Measurements from ENCODE around the gene FAM107A. TPM values are rescaled to one million over a fixed set of nuclear protein-coding genes. Genes with fewer than 3 reads are reported as not detected.

The FAM107A gene
- total and polyA plus RNA-seq, 5 donors from 2014 or later = not detected

GRCh38 chr3:58580826-58581327 lies 3.7 kb upstream of the FAM107A start:
- no peak overlapping the region for H3K4me3 Mint-ChIP-seq
- Histone ChIP-seq H3K36me3 (ENCODE audit: control insufficient read depth, insufficient read depth, low read length) (no peaks in the 10 kb centered on the region), H3K27me3 (ENCODE audit: control insufficient read depth, insufficient read depth, low read length) (peaks cover 11% of the 10 kb centered on the region), H3K9me3 (ENCODE audit: control insufficient read depth in 2 of 2, low read length in 2 of 2) (no peaks in the 10 kb centered on the region), H3K4me3 (ENCODE audit: low read depth, low read length) (no peak overlapping the region), H3K27ac (ENCODE audit: insufficient read depth, low read length, poor library complexity, severe bottlenecking) (no peak overlapping the region), H3K4me1 (ENCODE audit: control insufficient read depth, insufficient read depth, low read length, poor library complexity, severe bottlenecking) (peaks cover 13% of the 10 kb centered on the region)
- H3K36me3 Mint-ChIP-seq = no peaks in the 10 kb centered on the region
- no peak overlapping the region for H3K27ac Mint-ChIP-seq
- peaks cover 47% of the 10 kb centered on the region for H3K27me3 Mint-ChIP-seq
- ATAC-seq (ENCODE audit: low read depth in 2 of 2) (no peak), DNase-seq (no peak)
- peaks cover 0 to 14% (median 1%) of the 10 kb centered on the region in 4 donors for H3K4me1 Mint-ChIP-seq
- H3K9me3 Mint-ChIP-seq = peaks cover 0 to 5% (median 0%) of the 10 kb centered on the region in 7 donors

- Histone ChIP-seq H3K27ac (ENCODE audit: insufficient read depth, low read length, poor library complexity, severe bottlenecking) (no peak overlapping the region), H3K4me3 (ENCODE audit: low read depth, low read length) (no peak overlapping the region), H3K9me3 (ENCODE audit: control insufficient read depth in 2 of 2, low read length in 2 of 2) (no peaks in the 10 kb centered on the region), H3K36me3 (ENCODE audit: control insufficient read depth, insufficient read depth, low read length) (no peaks in the 10 kb centered on the region), H3K27me3 (ENCODE audit: control insufficient read depth, insufficient read depth, low read length) (peaks cover 2% of the 10 kb centered on the region), H3K4me1 (ENCODE audit: control insufficient read depth, insufficient read depth, low read length, poor library complexity, severe bottlenecking) (no peaks in the 10 kb centered on the region)
- no peaks in the 10 kb centered on the region for H3K4me1 Mint-ChIP-seq
- ATAC-seq (ENCODE audit: low read depth in 2 of 2) = no peak
- H3K27ac Mint-ChIP-seq = no peak overlapping the region
- no peak for DNase-seq
- H3K9me3 Mint-ChIP-seq = no peaks in the 10 kb centered on the region
- H3K27me3 Mint-ChIP-seq = peaks cover 34% of the 10 kb centered on the region
- no peak overlapping the region for H3K4me3 Mint-ChIP-seq
- H3K36me3 Mint-ChIP-seq = no peaks in the 10 kb centered on the region
These were observed 1.7 kb upstream of the FAM107A start for GRCh38 chr3:58578873-58579272.

DNA sequence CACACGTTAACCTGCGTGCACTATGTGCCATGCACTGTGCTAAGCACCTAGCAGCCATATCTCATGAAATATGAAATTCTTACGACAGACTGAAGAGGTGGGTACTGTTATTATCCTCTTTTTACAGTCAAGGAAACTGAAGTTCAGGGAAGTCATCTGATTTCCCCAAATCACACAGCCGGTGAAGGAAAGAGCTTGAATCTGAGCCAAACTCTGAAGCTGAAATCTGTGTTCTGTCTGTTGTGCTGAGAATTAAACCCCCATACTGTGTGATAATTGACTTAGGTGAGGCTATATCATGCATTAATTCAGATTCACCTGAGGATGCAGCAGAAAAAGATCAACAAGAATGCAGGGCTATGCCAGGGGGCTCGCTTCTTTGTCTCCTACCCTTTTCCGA lies 475 bp downstream of the FAM107A start:
- no peak overlapping the region for H3K27ac ChIP-seq (ENCODE audit: insufficient read depth, low read length, poor library complexity, severe bottlenecking)
- H3K36me3 Mint-ChIP-seq = no peaks in the 10 kb centered on the region
- no peaks in the 10 kb centered on the region for H3K9me3 Mint-ChIP-seq
- H3K9me3 ChIP-seq (ENCODE audit: control insufficient read depth in 2 of 2, low read length in 2 of 2) = no peaks in the 10 kb centered on the region
- no peaks in the 10 kb centered on the region for H3K4me1 Mint-ChIP-seq
- no peaks in the 10 kb centered on the region for H3K36me3 ChIP-seq (ENCODE audit: control insufficient read depth, insufficient read depth, low read length)
- H3K27me3 ChIP-seq (ENCODE audit: control insufficient read depth, insufficient read depth, low read length) = peaks cover 2% of the 10 kb centered on the region
- no peak for DNase-seq
- H3K27ac Mint-ChIP-seq = no peak overlapping the region
- no peak overlapping the region for H3K4me3 Mint-ChIP-seq
- ATAC-seq (ENCODE audit: low read depth in 2 of 2) = no peak
- no peak overlapping the region for H3K4me3 ChIP-seq (ENCODE audit: low read depth, low read length)
- no peaks in the 10 kb centered on the region for H3K4me1 ChIP-seq (ENCODE audit: control insufficient read depth, insufficient read depth, low read length, poor library complexity, severe bottlenecking)
- H3K27me3 Mint-ChIP-seq = peaks cover 24% of the 10 kb centered on the region

GRCh38 chr3:58575971-58576652 lies 1.1 kb downstream of the FAM107A start:
- DNase-seq (no peak), ATAC-seq (ENCODE audit: low read depth in 2 of 2) (no peak)
- H3K4me1 Mint-ChIP-seq = no peaks in the 10 kb centered on the region
- peaks cover 19% of the 10 kb centered on the region for H3K27me3 Mint-ChIP-seq
- H3K4me3 Mint-ChIP-seq = no peak overlapping the region
- H3K36me3 ChIP-seq (ENCODE audit: control insufficient read depth, insufficient read depth, low read length) = no peaks in the 10 kb centered on the region
- H3K9me3 ChIP-seq (ENCODE audit: control insufficient read depth in 2 of 2, low read length in 2 of 2) = no peaks in the 10 kb centered on the region
- peaks cover 2% of the 10 kb centered on the region for H3K27me3 ChIP-seq (ENCODE audit: control insufficient read depth, insufficient read depth, low read length)
- H3K27ac Mint-ChIP-seq = no peak overlapping the region
- H3K4me3 ChIP-seq (ENCODE audit: low read depth, low read length) = no peak overlapping the region
- no peak overlapping the region for H3K27ac ChIP-seq (ENCODE audit: insufficient read depth, low read length, poor library complexity, severe bottlenecking)
- no peaks in the 10 kb centered on the region for H3K4me1 ChIP-seq (ENCODE audit: control insufficient read depth, insufficient read depth, low read length, poor library complexity, severe bottlenecking)
- H3K36me3 Mint-ChIP-seq = no peaks in the 10 kb centered on the region
- H3K9me3 Mint-ChIP-seq = no peaks in the 10 kb centered on the region

DNA sequence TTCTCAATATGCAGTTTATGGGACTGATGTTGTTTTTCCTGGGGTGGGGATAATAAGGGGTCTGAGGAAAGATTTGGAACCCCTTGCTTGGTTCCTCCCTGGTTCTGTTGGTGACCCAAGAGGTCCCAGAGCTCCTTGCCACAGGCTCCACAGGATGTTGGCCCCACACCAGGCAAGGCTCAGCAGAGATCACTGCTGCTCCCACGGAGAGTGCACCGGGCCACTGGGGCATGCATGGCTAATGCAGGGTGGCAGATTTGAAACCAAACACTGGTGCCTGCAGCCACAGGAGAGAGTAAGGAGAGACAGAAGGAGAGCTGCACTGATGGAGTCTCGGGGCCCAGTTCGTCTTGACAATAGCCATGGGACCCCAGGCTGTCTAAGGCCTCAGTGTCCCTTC lies 2.5 kb downstream of the FAM107A start:
- no peak for DNase-seq
- no peak overlapping the region for H3K4me3 Mint-ChIP-seq

DNA sequence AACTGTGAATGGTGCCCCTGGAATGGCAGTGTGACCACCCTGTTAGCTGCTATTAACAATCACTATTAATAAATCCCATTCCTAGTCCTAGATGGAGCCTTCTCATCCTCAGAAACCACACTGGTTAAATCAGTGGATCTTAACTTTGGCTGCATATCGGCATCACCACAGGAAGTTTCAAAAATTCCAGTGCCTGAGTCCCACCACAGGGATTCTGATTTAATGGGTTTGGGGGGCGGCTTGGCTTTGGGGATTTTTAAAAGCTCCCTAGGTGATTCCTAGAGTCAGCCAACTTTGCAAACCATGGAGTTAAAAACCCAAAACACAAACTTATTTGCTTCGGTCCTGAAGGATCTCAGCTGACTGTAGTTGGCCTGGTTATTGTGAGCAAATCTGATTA lies 3.1 kb downstream of the FAM107A start:
- Histone ChIP-seq H3K9me3 (ENCODE audit: control insufficient read depth in 2 of 2, low read length in 2 of 2) (no peaks in the 10 kb centered on the region), H3K27me3 (ENCODE audit: control insufficient read depth, insufficient read depth, low read length) (no peaks in the 10 kb centered on the region), H3K4me1 (ENCODE audit: control insufficient read depth, insufficient read depth, low read length, poor library complexity, severe bottlenecking) (no peaks in the 10 kb centered on the region), H3K36me3 (ENCODE audit: control insufficient read depth, insufficient read depth, low read length) (no peaks in the 10 kb centered on the region), H3K4me3 (ENCODE audit: low read depth, low read length) (no peak overlapping the region), H3K27ac (ENCODE audit: insufficient read depth, low read length, poor library complexity, severe bottlenecking) (no peak overlapping the region)
- H3K4me1 Mint-ChIP-seq = peaks cover 0 to under 1% (median 0%) of the 10 kb centered on the region in 4 donors
- H3K27me3 Mint-ChIP-seq = peaks cover 18% of the 10 kb centered on the region
- peak overlapping the region in 1 of 4 donors; percentile 40 for H3K4me3 Mint-ChIP-seq
- H3K9me3 Mint-ChIP-seq = no peaks in the 10 kb centered on the region
- no peaks in the 10 kb centered on the region for H3K36me3 Mint-ChIP-seq
- DNase-seq (no peak), ATAC-seq (ENCODE audit: low read depth in 2 of 2) (no peak)
- H3K27ac Mint-ChIP-seq = no peak overlapping the region

More for the DNA sequence above, 2.5 kb downstream of the FAM107A start:
- Histone ChIP-seq H3K9me3 (ENCODE audit: control insufficient read depth in 2 of 2, low read length in 2 of 2) (no peaks in the 10 kb centered on the region), H3K4me3 (ENCODE audit: low read depth, low read length) (no peak overlapping the region), H3K27ac (ENCODE audit: insufficient read depth, low read length, poor library complexity, severe bottlenecking) (no peak overlapping the region), H3K27me3 (ENCODE audit: control insufficient read depth, insufficient read depth, low read length) (peaks cover 2% of the 10 kb centered on the region), H3K36me3 (ENCODE audit: control insufficient read depth, insufficient read depth, low read length) (no peaks in the 10 kb centered on the region), H3K4me1 (ENCODE audit: control insufficient read depth, insufficient read depth, low read length, poor library complexity, severe bottlenecking) (no peaks in the 10 kb centered on the region)
- Mint-ChIP-seq H3K9me3 (no peaks in the 10 kb centered on the region), H3K27me3 (peaks cover 18% of the 10 kb centered on the region), H3K27ac (no peak overlapping the region), H3K36me3 (no peaks in the 10 kb centered on the region), H3K4me1 (no peaks in the 10 kb centered on the region)
- no peak for ATAC-seq (ENCODE audit: low read depth in 2 of 2)

DNA sequence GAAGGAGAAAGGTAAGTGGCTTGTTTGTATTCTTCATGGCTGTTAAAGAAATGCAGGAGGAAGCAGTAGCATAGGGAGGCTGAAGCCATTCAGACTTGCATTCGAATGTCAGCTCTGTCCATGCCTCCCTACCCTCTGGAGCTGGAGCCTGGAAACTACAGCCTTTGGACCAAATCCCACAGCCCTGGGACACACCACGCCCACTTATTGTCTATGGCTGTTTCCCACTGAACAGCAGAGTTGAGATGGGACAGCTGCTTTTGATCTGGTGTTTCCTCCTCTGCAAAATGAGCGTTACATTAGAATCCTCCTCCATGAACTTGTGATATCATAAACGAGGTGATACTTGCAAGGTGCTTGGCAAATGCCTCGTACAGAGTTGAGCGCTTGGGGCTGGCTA lies 3.6 kb downstream of the FAM107A start:
- Histone ChIP-seq H3K4me3 (ENCODE audit: low read depth, low read length) (no peak overlapping the region), H3K27me3 (ENCODE audit: control insufficient read depth, insufficient read depth, low read length) (no peaks in the 10 kb centered on the region), H3K4me1 (ENCODE audit: control insufficient read depth, insufficient read depth, low read length, poor library complexity, severe bottlenecking) (peaks cover 3% of the 10 kb centered on the region), H3K27ac (ENCODE audit: insufficient read depth, low read length, poor library complexity, severe bottlenecking) (no peak overlapping the region), H3K36me3 (ENCODE audit: control insufficient read depth, insufficient read depth, low read length) (no peaks in the 10 kb centered on the region), H3K9me3 (ENCODE audit: control insufficient read depth in 2 of 2, low read length in 2 of 2) (no peaks in the 10 kb centered on the region)
- Mint-ChIP-seq H3K27me3 (peaks cover 13% of the 10 kb centered on the region), H3K4me3 (no peak overlapping the region), H3K4me1 (peaks cover 0 to 5% (median under 1%) of the 10 kb centered on the region in 4 donors), H3K36me3 (no peaks in the 10 kb centered on the region), H3K27ac (no peak overlapping the region), H3K9me3 (no peaks in the 10 kb centered on the region)
- ATAC-seq (ENCODE audit: low read depth in 2 of 2) (no peak), DNase-seq (no peak)

GRCh38 chr3:58572634-58573230 lies 4.5 kb downstream of the FAM107A start:
- Mint-ChIP-seq H3K36me3 (no peaks in the 10 kb centered on the region), H3K27me3 (peaks cover 13% of the 10 kb centered on the region), H3K9me3 (no peaks in the 10 kb centered on the region), H3K4me1 (peaks cover 0 to 8% (median under 1%) of the 10 kb centered on the region in 4 donors), H3K27ac (no peak overlapping the region), H3K4me3 (no peak overlapping the region)
- Histone ChIP-seq H3K36me3 (ENCODE audit: control insufficient read depth, insufficient read depth, low read length) (no peaks in the 10 kb centered on the region), H3K27me3 (ENCODE audit: control insufficient read depth, insufficient read depth, low read length) (no peaks in the 10 kb centered on the region), H3K4me3 (ENCODE audit: low read depth, low read length) (no peak overlapping the region), H3K4me1 (ENCODE audit: control insufficient read depth, insufficient read depth, low read length, poor library complexity, severe bottlenecking) (peaks cover 5% of the 10 kb centered on the region), H3K27ac (ENCODE audit: insufficient read depth, low read length, poor library complexity, severe bottlenecking) (no peak overlapping the region), H3K9me3 (ENCODE audit: control insufficient read depth in 2 of 2, low read length in 2 of 2) (no peaks in the 10 kb centered on the region)
- no peak for ATAC-seq (ENCODE audit: low read depth in 2 of 2)
- no peak for DNase-seq
